ENCODE data around the gene RNF32. TPM values are rescaled to one million over a fixed set of nuclear protein-coding genes. Genes with fewer than 3 reads are reported as not detected.

RNF32 gene
- total and polyA plus RNA-seq, 2 of the 13 experiments (the other 11 are each of a cell fraction or from before 2014, with no cell fraction given): not detected

- no peak for TF ChIP-seq ONECUT2 (CRISPR knock-in tag; IDR thresholded peaks at IDR 0.05)
- TF ChIP-seq ZNF484 (CRISPR knock-in tag; IDR thresholded peaks at IDR 0.05; ENCODE audit: borderline replicate concordance, low read depth): no peak
- TF ChIP-seq SMYD3 (CRISPR knock-in tag; IDR thresholded peaks at IDR 0.05): no peak
- peak; percentile 50; the same call in 1 of the 2 replicates for TF ChIP-seq SPEN (CRISPR knock-in tag; IDR thresholded peaks at IDR 0.05; ENCODE audit: low read depth)
- no peak for TF ChIP-seq ATRX (CRISPR knock-in tag; IDR thresholded peaks at IDR 0.05; ENCODE audit: borderline replicate concordance)
- no peak for TF ChIP-seq TCF12 (IDR thresholded peaks at IDR 0.05)
- no peak for TF ChIP-seq TCF12 (CRISPR knock-in tag; IDR thresholded peaks at IDR 0.05)
- TF ChIP-seq CHD2 (IDR thresholded peaks at IDR 0.05; ENCODE audit: low read depth, low read length): no peak; the same call in 1 of the 2 replicates
- no peak for TF ChIP-seq ZNF543 (CRISPR knock-in tag; IDR thresholded peaks at IDR 0.05)
- no peak for TF ChIP-seq PTBP1 (IDR thresholded peaks at IDR 0.05; ENCODE audit: low read depth, low read length, poor library complexity, severe bottlenecking)
- no peak for TF ChIP-seq NRL (CRISPR knock-in tag; IDR thresholded peaks at IDR 0.05; ENCODE audit: borderline replicate concordance)
- no peak for TF ChIP-seq XBP1 (CRISPR knock-in tag; IDR thresholded peaks at IDR 0.05)
- TF ChIP-seq HIVEP1 (CRISPR knock-in tag; IDR thresholded peaks at IDR 0.05): no peak
- peak; percentile 97 for TF ChIP-seq NCOA2 (CRISPR knock-in tag; IDR thresholded peaks at IDR 0.05)
- no peak for TF ChIP-seq MTF1 (CRISPR knock-in tag; IDR thresholded peaks at IDR 0.05)
- TF ChIP-seq EP300 (IDR thresholded peaks at IDR 0.05; ENCODE audit: low read depth in 2 of 2, low read length in 2 of 2): peak; percentile 90 to 99
- peak; percentile 94 for TF ChIP-seq EP300 (CRISPR knock-in tag; IDR thresholded peaks at IDR 0.05; ENCODE audit: borderline replicate concordance)
- peak; percentile 66; the same call in 1 of the 2 replicates for TF ChIP-seq ZMYM4 (CRISPR knock-in tag; IDR thresholded peaks at IDR 0.05)
- no peak for TF ChIP-seq ZNF280B (CRISPR knock-in tag; IDR thresholded peaks at IDR 0.05; ENCODE audit: borderline replicate concordance)
- no peak for TF ChIP-seq MAFF (IDR thresholded peaks at IDR 0.05; ENCODE audit: low read depth, low read length)
- peak; percentile 77; the same call in 1 of the 2 replicates for TF ChIP-seq YEATS4 (CRISPR knock-in tag; IDR thresholded peaks at IDR 0.05; ENCODE audit: borderline replicate concordance)
- TF ChIP-seq SYNCRIP (IDR thresholded peaks at IDR 0.05; ENCODE audit: insufficient read depth, low read depth, low read length): no peak
- no peak for TF ChIP-seq ZNF3 (CRISPR knock-in tag; IDR thresholded peaks at IDR 0.05)
- TF ChIP-seq MEIS1 (CRISPR knock-in tag; IDR thresholded peaks at IDR 0.05; ENCODE audit: borderline replicate concordance): peak; percentile 95; the same call in 1 of the 2 replicates
- peak; percentile 38 for TF ChIP-seq MED8 (CRISPR knock-in tag; IDR thresholded peaks at IDR 0.05; ENCODE audit: insufficient replicate concordance)
- TF ChIP-seq CSRNP2 (CRISPR knock-in tag; conservative IDR thresholded peaks at IDR 0.05; ENCODE audit: low read depth): no peak
- TF ChIP-seq ZFP91 (CRISPR knock-in tag; IDR thresholded peaks at IDR 0.05; ENCODE audit: borderline replicate concordance): no peak
Observed at GRCh38 chr7:156609010-156609877, 31.3 kb upstream of the RNF32 start (continued).

Measured in HepG2 (cell line).